Muscle of leg (tissue), 11 donors: ENCODE measurements around the gene MRS2. TPM values are rescaled to one million over a fixed set of nuclear protein-coding genes. Genes with fewer than 3 reads are reported as not detected.
"Not testable (repeated sequence)": the region's sequence is repeated elsewhere in the genome, so short reads cannot be mapped to it uniquely, and the experiment has no call there.

ENCODE experiments used
- DNase-seq: peaks from one replicate; pipeline ENCODE4 v3.0.0; 2013
- H3K27ac ChIP-seq: one replicate; pipeline ENCODE4 v1.5.1; 2013; ENCODE audit warnings: mild to moderate bottlenecking, low read length, control low read depth
- H3K27me3 ChIP-seq: one replicate; pipeline ENCODE4 v1.6.1; 2013; ENCODE audit warnings: low read length; ENCODE audit not compliant: control insufficient read depth, insufficient read depth
- H3K36me3 ChIP-seq: one replicate; pipeline ENCODE4 v1.6.1; 2013; ENCODE audit warnings: low read length; ENCODE audit not compliant: control insufficient read depth, insufficient read depth
- H3K4me1 ChIP-seq: one replicate; pipeline ENCODE4 v1.6.1; 2013; ENCODE audit warnings: low read length; ENCODE audit not compliant: control insufficient read depth, insufficient read depth
- H3K4me3 ChIP-seq: one replicate; pipeline ENCODE4 v1.5.1; 2013; ENCODE audit warnings: low read length, control low read depth
- H3K9me3 ChIP-seq: replicated peaks from 2 replicates; pipeline ENCODE4 v1.6.1; 2013; ENCODE audit warnings: low read depth, low read length; ENCODE audit not compliant: control insufficient read depth
- WGBS: methylation state at CpG from one replicate; pipeline ENCODE4 v1.1.5; 2013; ENCODE audit warnings: missing lambda C conversion rate; ENCODE audit not compliant: insufficient coverage; 5-methylcytosine and 5-hydroxymethylcytosine counted together
- polyA plus RNA-seq, 8 donors: library from polyadenylated mRNA; unstranded; fragments of 120-200 nt; gene quantifications; one replicate each; pipeline versions ENCODE4 v1.2.1 to v1.2.3, GENCODE V29; 2013; ENCODE audit warnings: inconsistent platforms in 1 of 8, low replicate concordance in 1 of 8; ENCODE audit not compliant: insufficient read length in 8 of 8, insufficient read depth in 1 of 8
- total RNA-seq: library from RNA; stranded (reverse); fragments of 120-200 nt; gene quantifications from one replicate; pipeline ENCODE4 v1.2.4, GENCODE V29; 2013

The MRS2 gene
- total and polyA plus RNA-seq, 9 donors, result 17.3 to 23.6 (median 19.0) TPM

GRCh38 chr6:24401458-24401857, 1.3 kb upstream of the MRS2 start:
- DNase-seq, result no peak
- 76% methylated on average over 3 of the region's 4 CpGs for WGBS
- Histone ChIP-seq H3K9me3 (no peaks in the 10 kb centered on the region), H3K4me1 (peaks cover 3% of the 10 kb centered on the region), H3K36me3 (peaks cover 7% of the 10 kb centered on the region), H3K4me3 (no peak overlapping the region), H3K27ac (no peak overlapping the region), H3K27me3 (peaks cover 8% of the 10 kb centered on the region)

GRCh38 chr6:24403501-24403824, 727 bp downstream of the MRS2 start:
- peak overlapping the region; percentile 94 for H3K4me3 ChIP-seq
- no CpG with 5 or more reads among the region's 12 CpGs for WGBS
- DNase-seq, result no peak
- H3K4me1 ChIP-seq, result peaks cover 3% of the 10 kb centered on the region
- H3K27ac ChIP-seq, result peak overlapping the region; percentile 80
- H3K36me3 ChIP-seq, result peaks cover 10% of the 10 kb centered on the region
- no peaks in the 10 kb centered on the region for H3K9me3 ChIP-seq
- peaks cover 6% of the 10 kb centered on the region for H3K27me3 ChIP-seq

- peaks cover 3% of the 10 kb centered on the region for H3K4me1 ChIP-seq
- no peaks in the 10 kb centered on the region for H3K9me3 ChIP-seq
- H3K27ac ChIP-seq, result no peak overlapping the region
- H3K27me3 ChIP-seq, result no peaks in the 10 kb centered on the region
- no peak for DNase-seq
- H3K36me3 ChIP-seq, result peaks cover 13% of the 10 kb centered on the region
- 96% methylated on average over 5 of the region's 5 CpGs for WGBS
- H3K4me3 ChIP-seq, result no peak overlapping the region
Observed at GRCh38 chr6:24405262-24405661, 2.5 kb downstream of the MRS2 start.

DNA sequence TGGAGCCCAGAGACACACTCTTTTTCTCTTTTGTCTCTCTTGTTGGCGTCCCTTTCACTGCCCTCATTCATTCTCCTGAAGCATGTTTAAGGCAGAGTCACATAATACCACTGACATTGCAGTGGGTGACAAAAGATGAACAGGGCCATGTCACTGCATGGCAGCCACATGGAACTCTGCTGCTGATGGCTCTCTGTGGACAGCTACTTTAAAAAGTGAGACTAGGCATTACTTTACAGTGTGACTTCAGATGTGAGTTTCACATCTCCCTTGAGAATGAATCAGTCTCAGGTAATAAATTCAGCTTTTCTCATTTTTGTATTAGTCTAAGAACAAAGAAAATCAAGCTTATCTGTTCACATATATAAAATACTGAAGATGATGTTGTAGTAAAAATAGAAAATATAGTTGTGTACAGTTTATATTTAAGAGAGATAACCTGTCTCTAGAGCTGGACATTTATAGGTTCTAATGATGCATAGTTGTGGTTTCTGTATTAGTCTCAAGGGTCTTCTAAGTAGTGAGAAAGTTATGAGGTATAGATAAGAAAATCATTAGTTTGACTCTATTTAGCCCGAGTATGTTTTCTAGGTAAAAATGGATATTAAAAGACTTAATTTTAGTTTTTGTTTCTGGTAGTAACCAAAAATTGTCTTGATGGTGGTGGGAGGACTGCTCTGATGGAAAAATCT, 6.1 kb downstream of the MRS2 start:
- 71% methylated on average over 2 of the region's 2 CpGs for WGBS
- Histone ChIP-seq H3K27me3 (no peaks in the 10 kb centered on the region), H3K9me3 (no peaks in the 10 kb centered on the region), H3K4me1 (no peaks in the 10 kb centered on the region), H3K36me3 (peaks cover 29% of the 10 kb centered on the region), H3K27ac (no peak overlapping the region), H3K4me3 (no peak overlapping the region)
- DNase-seq, result no peak

- no peak for DNase-seq
- Histone ChIP-seq H3K27ac (no peak overlapping the region), H3K36me3 (peaks cover 26% of the 10 kb centered on the region), H3K9me3 (no peaks in the 10 kb centered on the region), H3K27me3 (no peaks in the 10 kb centered on the region), H3K4me3 (no peak overlapping the region), H3K4me1 (no peaks in the 10 kb centered on the region)
- no CpG with 5 or more reads among the region's 3 CpGs for WGBS
Observed at GRCh38 chr6:24410622-24411021, 7.9 kb downstream of the MRS2 start.

DNA sequence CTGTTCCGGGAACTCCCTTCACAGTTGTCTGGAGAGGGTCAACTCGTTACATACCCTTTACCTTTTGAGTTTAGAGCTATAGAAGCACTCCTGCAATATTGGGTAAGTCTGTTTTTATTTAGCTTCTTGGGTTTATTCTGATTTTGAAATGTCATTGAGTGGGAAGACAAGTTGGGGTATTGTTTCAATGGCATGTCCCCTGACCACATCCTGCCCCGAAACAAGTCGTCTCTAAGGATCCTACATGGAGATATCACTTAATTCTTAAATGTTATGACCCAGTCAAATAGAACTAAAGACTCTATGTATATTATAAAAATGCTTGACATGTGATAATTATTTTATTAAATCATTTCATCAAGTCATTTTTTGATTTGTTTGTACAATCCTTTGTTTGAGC, 9.6 kb downstream of the MRS2 start:
- Histone ChIP-seq H3K27me3 (no peaks in the 10 kb centered on the region), H3K27ac (no peak overlapping the region), H3K4me1 (no peaks in the 10 kb centered on the region), H3K36me3 (peaks cover 31% of the 10 kb centered on the region), H3K4me3 (no peak overlapping the region), H3K9me3 (no peaks in the 10 kb centered on the region)
- WGBS, result no CpG with 5 or more reads among the region's 4 CpGs
- no peak for DNase-seq

- not testable (repeated sequence) for H3K4me1 ChIP-seq, H3K27me3 ChIP-seq, H3K27ac ChIP-seq, H3K4me3 ChIP-seq, DNase-seq, H3K9me3 ChIP-seq
- 98% methylated on average over 14 of the region's 15 CpGs for WGBS
- peaks cover 32% of the 10 kb centered on the region for H3K36me3 ChIP-seq
Observed at GRCh38 chr6:24414531-24414930, 11.8 kb downstream of the MRS2 start.

GRCh38 chr6:24415753-24416152, 13.0 kb downstream of the MRS2 start:
- Histone ChIP-seq H3K9me3 (no peaks in the 10 kb centered on the region), H3K4me1 (no peaks in the 10 kb centered on the region), H3K4me3 (no peak overlapping the region), H3K27ac (no peak overlapping the region), H3K27me3 (no peaks in the 10 kb centered on the region), H3K36me3 (peaks cover 43% of the 10 kb centered on the region)
- WGBS, result no CpG with 5 or more reads among the region's 4 CpGs
- DNase-seq, result no peak

GRCh38 chr6:24419526-24419925, 16.8 kb downstream of the MRS2 start:
- H3K36me3 ChIP-seq, result peaks cover 37% of the 10 kb centered on the region

DNA sequence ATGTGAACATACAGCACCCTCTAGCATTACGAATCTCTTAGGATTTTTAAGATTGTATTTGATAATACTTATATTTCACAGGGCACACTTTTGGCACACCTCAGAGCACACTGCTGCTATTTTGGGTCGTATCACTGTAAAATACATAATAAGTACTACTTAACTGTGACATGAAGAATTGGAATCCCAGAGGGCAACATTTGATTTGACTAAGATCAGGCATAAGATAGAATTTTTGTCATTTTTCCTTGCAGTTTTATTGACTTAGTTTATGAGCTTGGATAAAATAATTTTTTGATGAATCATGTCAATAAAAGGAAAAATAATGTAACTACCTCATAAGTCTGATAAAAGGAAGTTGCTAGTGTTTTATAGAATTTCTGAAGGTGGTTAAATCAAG, 22.4 kb downstream of the MRS2 start:
- H3K4me1 ChIP-seq, result no peaks in the 10 kb centered on the region
- peaks cover 22% of the 10 kb centered on the region for H3K36me3 ChIP-seq
- H3K4me3 ChIP-seq, result no peak overlapping the region
- no CpG with 5 or more reads among the region's 2 CpGs for WGBS
- no peaks in the 10 kb centered on the region for H3K27me3 ChIP-seq
- DNase-seq, result no peak
- H3K9me3 ChIP-seq, result no peaks in the 10 kb centered on the region
- H3K27ac ChIP-seq, result no peak overlapping the region

More at GRCh38 chr6:24419526-24419925, 16.8 kb downstream of the MRS2 start:
- no peak overlapping the region for H3K27ac ChIP-seq
- no peak for DNase-seq
- H3K4me1 ChIP-seq, result no peaks in the 10 kb centered on the region
- H3K4me3 ChIP-seq, result no peak overlapping the region
- no peaks in the 10 kb centered on the region for H3K27me3 ChIP-seq
- H3K9me3 ChIP-seq, result no peaks in the 10 kb centered on the region
